ENCODE results near the gene RPL11. TPM values are rescaled to one million over a fixed set of nuclear protein-coding genes. Genes with fewer than 3 reads are reported as not detected.
A peak's percentile ranks its signal among the peaks of the same experiment; 100 is the strongest.
"Not testable (repeated sequence)": the region's sequence is repeated elsewhere in the genome, so short reads cannot be mapped to it uniquely, and the experiment has no call there.

Gene RPL11
- total RNA-seq, 2 experiments from 2014 or later = 1,767 to 1,891 TPM

DNA sequence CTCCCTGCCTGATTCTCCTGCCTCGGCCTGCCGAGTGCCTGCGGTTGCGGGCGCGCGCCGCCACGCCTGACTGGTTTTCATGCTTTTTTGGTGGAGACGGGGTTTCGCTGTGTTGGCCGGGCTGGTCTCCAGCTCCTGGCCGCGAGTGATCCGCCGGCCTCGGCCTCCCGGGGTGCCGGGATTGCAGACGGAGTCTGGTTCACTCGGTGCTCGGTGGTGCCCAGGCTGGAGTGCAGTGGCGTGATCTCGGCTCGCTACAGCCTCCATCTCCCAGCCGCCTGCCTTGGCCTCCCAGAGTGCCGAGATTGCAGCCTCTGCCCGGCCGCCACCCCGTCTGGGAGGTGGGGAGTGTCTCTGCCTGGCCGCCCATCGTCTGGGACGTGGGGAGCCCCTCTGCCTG lies 3.3 kb upstream of the RPL11 start:
- H3K9me3 ChIP-seq (ENCODE audit: low read length); H3K4me2 ChIP-seq (ENCODE audit: low read length); H3K27ac ChIP-seq (ENCODE audit: low read depth, low read length, poor library complexity, severe bottlenecking); H3K4me1 ChIP-seq (ENCODE audit: insufficient read depth, low read length, poor library complexity, severe bottlenecking); H2AFZ ChIP-seq (ENCODE audit: low read length); H3K9me2 ChIP-seq (ENCODE audit: insufficient read depth, low read length); intact Hi-C loops (cut with micrococcal nuclease; ENCODE audit: unreplicated experiment); POLR2A ChIA-PET; DNase-seq (ENCODE audit: low spot score); CTCF ChIA-PET (ENCODE audit: unreplicated experiment); BruUV-seq (replicated peaks); H3K4me3 ChIP-seq (ENCODE audit: low read depth, low read length, poor library complexity, severe bottlenecking): not testable (repeated sequence)
- H3K79me2 ChIP-seq (ENCODE audit: insufficient read depth, low read depth, low read length) = peaks cover 21% of the 10 kb centered on the region
- H3K36me3 ChIP-seq (ENCODE audit: insufficient read depth, low read length) = peaks cover 15% of the 10 kb centered on the region
- H4K20me1 ChIP-seq (ENCODE audit: insufficient read depth, low read length) = peaks cover 13% of the 10 kb centered on the region

DNA sequence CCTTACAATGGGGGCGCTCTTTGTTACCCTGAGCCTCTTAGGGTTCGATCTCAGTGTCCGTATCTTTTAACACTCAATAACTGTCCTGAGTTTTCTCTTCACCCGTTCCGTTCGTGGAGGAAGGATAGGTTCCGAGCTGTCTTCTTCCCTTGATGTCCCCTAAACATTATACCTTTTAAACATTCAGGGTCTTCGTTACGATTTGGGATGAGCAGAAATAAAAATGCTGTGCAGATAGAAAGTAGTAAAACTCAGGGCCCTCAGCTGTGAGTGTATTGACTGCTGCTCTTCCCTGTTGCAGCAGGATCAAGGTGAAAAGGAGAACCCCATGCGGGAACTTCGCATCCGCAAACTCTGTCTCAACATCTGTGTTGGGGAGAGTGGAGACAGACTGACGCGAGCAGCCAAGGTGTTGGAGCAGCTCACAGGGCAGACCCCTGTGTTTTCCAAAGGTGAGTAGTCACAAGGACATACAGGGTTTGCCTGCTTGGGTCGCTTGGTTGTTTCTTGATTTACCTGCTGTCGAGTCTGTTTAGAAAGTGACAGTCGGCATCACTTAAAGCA lies 784 bp downstream of the RPL11 start:
- Histone ChIP-seq H4K20me1 (ENCODE audit: insufficient read depth, low read length) (peaks cover 44% of the 10 kb centered on the region), H3K27ac (ENCODE audit: low read depth, low read length, poor library complexity, severe bottlenecking) (peak overlapping the region; percentile 68), H3K79me2 (ENCODE audit: insufficient read depth, low read depth, low read length) (peaks cover 62% of the 10 kb centered on the region), H3K4me3 (ENCODE audit: low read depth, low read length, poor library complexity, severe bottlenecking) (peak overlapping the region; percentile 90), H3K9me2 (ENCODE audit: insufficient read depth, low read length) (no peaks in the 10 kb centered on the region), H3K36me3 (ENCODE audit: insufficient read depth, low read length) (peaks cover 56% of the 10 kb centered on the region), H3K4me1 (ENCODE audit: insufficient read depth, low read length, poor library complexity, severe bottlenecking) (peaks cover 40% of the 10 kb centered on the region), H2AFZ (ENCODE audit: low read length) (no peak overlapping the region), H3K4me2 (ENCODE audit: low read length) (peak overlapping the region; percentile 86), H3K9me3 (ENCODE audit: low read length) (no peaks in the 10 kb centered on the region)
- CTCF ChIA-PET (ENCODE audit: unreplicated experiment) = no interaction called here
- intact Hi-C loops (cut with micrococcal nuclease; ENCODE audit: unreplicated experiment) = loop anchor here (2.0 to 5.0 kb wide), 2 partner anchors 52 to 350 kb away; partner anchors contain the start of gene HNRNPR
- POLR2A ChIA-PET = interaction anchor here (0.7 to 0.8 kb wide), 4 partner anchors 34 to 286 kb away, joined by 4 to 9 read pairs (median 5); no protein-coding TSS in a partner anchor
- DNase-seq (ENCODE audit: low spot score) = peak; percentile 21
- BruUV-seq (replicated peaks) = no TSS peak
- TF ChIP-seq, protein P1, sequence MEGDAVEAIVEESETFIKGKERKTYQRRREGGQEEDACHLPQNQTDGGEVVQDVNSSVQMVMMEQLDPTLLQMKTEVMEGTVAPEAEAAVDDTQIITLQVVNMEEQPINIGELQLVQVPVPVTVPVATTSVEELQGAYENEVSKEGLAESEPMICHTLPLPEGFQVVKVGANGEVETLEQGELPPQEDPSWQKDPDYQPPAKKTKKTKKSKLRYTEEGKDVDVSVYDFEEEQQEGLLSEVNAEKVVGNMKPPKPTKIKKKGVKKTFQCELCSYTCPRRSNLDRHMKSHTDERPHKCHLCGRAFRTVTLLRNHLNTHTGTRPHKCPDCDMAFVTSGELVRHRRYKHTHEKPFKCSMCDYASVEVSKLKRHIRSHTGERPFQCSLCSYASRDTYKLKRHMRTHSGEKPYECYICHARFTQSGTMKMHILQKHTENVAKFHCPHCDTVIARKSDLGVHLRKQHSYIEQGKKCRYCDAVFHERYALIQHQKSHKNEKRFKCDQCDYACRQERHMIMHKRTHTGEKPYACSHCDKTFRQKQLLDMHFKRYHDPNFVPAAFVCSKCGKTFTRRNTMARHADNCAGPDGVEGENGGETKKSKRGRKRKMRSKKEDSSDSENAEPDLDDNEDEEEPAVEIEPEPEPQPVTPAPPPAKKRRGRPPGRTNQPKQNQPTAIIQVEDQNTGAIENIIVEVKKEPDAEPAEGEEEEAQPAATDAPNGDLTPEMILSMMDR (conservative IDR thresholded peaks at IDR 0.05; ENCODE audit: low read length) = peak; percentile 39; the same call in 1 of the 2 replicates
- no peak for TF ChIP-seq EZH2phosphoT487 (IDR thresholded peaks at IDR 0.05; ENCODE audit: borderline replicate concordance, low read depth, low read length)

DNA sequence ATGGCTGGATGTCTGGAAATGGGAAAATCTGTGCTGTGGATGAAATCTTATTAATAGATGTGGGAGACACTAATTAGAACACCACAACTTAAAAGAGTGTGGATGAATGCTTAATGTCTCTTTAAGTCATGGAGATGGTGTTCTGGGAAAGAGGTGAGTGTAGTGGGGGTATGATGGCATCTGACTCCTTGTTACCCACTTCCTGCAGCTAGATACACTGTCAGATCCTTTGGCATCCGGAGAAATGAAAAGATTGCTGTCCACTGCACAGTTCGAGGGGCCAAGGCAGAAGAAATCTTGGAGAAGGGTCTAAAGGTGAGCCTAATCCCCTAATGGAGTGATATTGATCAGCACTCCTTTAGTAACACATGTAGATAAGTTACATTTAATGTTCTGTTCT lies 2.0 kb downstream of the RPL11 start:
- H3K79me2 ChIP-seq (ENCODE audit: insufficient read depth, low read depth, low read length) = peaks cover 74% of the 10 kb centered on the region
- H3K4me3 ChIP-seq (ENCODE audit: low read depth, low read length, poor library complexity, severe bottlenecking) = peak overlapping the region; percentile 90
- H3K27ac ChIP-seq (ENCODE audit: low read depth, low read length, poor library complexity, severe bottlenecking) = no peak overlapping the region
- POLR2A ChIA-PET = interaction anchor here (0.7 kb wide), 1 partner anchor 19 kb away, joined by 3 read pairs; no protein-coding TSS in a partner anchor
- peak overlapping the region; percentile 86 for H3K4me2 ChIP-seq (ENCODE audit: low read length)
- DNase-seq (ENCODE audit: low spot score) = no peak
- intact Hi-C loops (cut with micrococcal nuclease; ENCODE audit: unreplicated experiment) = loop anchor here (2.0 to 5.0 kb wide), 2 partner anchors 51 to 351 kb away; partner anchors contain the start of gene HNRNPR
- peaks cover 54% of the 10 kb centered on the region for H4K20me1 ChIP-seq (ENCODE audit: insufficient read depth, low read length)
- peaks cover 40% of the 10 kb centered on the region for H3K4me1 ChIP-seq (ENCODE audit: insufficient read depth, low read length, poor library complexity, severe bottlenecking)
- peaks cover 69% of the 10 kb centered on the region for H3K36me3 ChIP-seq (ENCODE audit: insufficient read depth, low read length)
- no peaks in the 10 kb centered on the region for H3K9me3 ChIP-seq (ENCODE audit: low read length)
- BruUV-seq (replicated peaks) = no TSS peak
- H2AFZ ChIP-seq (ENCODE audit: low read length) = no peak overlapping the region
- H3K9me2 ChIP-seq (ENCODE audit: insufficient read depth, low read length) = no peaks in the 10 kb centered on the region
- TF ChIP-seq, protein P1 (conservative IDR thresholded peaks at IDR 0.05; ENCODE audit: low read length) = no peak
- TF ChIP-seq EZH2phosphoT487 (IDR thresholded peaks at IDR 0.05; ENCODE audit: borderline replicate concordance, low read depth, low read length) = no peak
- CTCF ChIA-PET (ENCODE audit: unreplicated experiment) = no interaction called here

All from OCI-LY7 (cell line).